IPS-NIHi7 (cell line): ENCODE data around the gene DARS1.
"Not testable (repeated sequence)": the region's sequence is repeated elsewhere in the genome, so short reads cannot be mapped to it uniquely, and the experiment has no call there.

Experiments used
- DNase-seq: peaks from one replicate; pipeline ENCODE4 v3.0.0; 2012; ENCODE audit warnings: mixed read lengths; ENCODE audit errors: extremely low spot score

Gene DARS1

DNA sequence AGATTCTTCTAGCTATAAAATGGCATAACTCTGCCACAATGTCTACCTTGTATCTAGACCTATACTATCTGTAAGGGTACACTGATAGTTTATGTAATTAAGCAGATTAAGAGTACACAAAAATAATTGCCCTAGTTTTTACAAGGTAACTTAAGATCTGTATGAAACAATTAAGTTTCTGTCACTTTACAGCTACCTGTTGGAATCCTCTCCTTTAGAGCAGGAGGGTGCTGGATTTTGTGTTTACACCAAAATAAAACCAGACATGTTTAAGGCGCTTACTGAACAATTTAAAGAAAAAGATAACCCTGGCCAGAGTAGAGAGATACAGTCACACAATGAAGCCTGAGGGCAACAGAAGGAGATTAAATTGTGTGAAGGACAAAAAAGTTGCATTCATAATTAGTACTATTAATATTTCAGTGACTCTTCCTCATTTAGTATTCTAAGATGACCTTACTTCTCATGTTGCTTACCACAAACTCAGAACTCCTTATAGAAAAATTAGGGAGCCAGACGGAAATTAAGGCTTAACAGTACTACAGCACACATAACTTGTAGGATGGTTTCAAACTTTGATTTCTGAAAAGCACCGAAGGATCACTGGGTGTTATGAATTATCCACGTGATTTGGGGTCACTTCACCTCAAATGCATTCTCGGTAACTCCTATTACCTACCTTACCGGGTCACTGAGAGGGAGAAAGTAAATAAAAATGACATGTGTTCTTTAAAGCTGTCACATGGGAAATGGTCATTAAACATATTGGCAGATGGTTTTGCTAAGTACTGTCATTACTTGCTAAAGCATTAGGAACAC lies 1.0 kb downstream of the DARS1 start:
- DNase-seq, result no peak

DNA sequence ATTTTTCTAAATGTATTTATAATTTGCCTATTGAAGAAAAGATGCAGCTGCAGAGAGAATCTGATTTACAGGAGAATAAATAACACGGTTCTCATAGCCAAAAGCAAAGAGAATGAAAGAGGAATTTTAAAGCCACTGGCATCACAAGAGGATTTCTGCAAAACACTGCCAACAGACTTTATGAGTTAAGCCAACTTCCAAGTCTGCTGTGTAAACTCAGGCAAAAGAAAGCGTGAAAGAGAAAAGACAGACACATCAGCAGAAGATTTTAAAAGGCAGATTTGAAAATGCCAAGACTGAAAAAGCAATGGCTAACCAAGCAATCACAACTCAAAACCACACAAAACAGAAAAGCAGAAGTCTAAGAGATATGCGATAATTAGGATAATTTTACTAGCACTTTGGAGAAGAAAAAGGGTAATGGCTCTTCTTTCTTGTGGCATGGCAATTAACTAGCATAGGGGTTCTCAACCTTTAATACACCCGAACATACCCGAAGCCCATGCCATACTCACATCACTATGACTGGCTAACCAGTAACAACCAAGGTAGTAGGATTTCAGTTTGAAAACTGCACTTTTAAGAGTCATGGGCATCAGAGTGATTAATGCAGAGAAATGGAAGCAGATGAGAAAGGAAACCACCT lies 4.9 kb downstream of the DARS1 start:
- no peak for DNase-seq

DNA sequence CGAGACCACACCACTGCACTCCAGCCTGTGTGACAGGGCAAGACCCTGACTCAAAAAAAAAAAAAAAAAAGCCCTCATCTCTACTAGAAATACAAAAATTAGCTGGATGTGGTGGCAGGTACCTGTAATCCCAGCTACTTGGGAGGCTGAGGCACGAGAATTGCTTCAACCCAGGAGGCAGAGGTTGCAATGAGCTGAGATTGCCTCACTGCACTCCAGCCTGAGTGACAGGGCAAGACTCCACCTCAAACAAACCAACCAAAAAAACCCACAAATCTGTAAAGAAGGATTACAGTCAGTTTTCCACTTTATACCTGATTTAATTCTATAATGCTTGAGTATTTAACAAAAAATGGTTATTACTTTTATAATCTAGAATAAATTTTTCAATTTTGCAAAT lies 9.7 kb downstream of the DARS1 start:
- no peak for DNase-seq

DNA sequence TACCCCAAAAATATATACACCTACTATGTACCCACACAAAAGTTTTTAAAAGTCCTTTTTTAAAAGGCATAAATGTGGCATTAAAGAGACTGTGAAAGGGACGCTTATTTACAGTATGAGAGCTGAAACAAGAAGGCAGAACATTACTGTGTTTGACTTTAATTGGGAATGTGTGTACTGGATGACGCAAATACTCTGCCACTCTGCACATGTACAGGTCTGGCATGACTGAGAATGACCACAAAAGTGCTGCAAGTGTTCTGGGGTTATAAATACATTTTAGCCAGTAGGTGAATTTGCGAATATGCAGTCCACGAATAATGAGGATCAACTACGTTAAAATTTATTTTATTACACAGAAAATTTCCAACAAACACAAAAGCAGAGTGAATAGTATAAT lies 11.4 kb downstream of the DARS1 start:
- no peak for DNase-seq

DNA sequence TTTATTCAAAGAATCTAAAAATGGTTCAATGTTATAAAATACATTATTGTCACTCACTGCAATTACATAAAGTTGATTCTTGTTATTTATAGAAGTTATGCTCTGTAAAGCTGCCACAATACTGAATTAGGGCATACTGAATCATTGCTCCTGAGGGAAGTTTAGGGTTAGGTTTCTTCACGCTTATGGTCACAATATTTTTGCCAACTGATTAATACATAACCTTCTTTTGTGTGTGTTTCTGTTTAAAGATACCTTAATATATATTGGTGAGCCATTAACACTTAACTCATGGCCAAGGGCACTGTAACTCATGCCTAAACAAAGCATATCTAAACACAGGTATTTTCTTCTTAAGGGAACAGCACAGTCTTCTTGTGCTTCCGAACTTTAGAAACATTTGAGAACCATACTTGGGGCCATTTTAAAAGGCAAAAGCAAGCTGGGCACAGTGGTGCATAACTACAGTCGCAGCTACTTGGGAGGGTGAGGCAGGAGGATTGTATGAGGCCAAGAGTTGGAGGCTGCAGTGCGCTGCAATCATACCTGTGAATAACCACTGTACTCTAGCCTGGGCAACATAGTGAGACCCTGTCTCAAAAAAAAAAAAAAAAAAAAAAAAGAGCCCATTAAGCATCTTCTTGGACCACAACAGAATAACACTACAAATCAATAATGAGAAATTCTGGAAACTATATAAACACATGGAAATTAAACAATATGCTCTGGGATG lies 15.6 kb downstream of the DARS1 start:
- no peak for DNase-seq

DNA sequence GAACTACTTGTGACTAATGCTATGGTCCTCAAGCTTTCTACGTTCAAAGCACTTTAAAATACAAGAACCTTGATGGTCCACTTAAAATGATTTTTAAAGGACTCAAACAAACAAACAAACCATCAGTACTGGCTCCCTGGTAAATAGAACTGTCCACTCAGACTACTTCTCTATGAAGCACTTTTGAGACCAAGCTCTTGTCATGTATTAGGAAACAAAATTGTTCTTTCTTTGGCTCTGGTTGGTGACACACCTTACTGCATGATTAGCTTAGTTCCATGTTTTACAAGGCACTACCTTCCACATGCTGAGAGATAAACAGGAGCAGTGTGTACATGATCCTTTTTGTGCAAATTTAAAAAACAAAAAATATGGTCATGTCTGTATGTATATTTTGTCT lies 19.7 kb downstream of the DARS1 start:
- DNase-seq, result no peak

DNA sequence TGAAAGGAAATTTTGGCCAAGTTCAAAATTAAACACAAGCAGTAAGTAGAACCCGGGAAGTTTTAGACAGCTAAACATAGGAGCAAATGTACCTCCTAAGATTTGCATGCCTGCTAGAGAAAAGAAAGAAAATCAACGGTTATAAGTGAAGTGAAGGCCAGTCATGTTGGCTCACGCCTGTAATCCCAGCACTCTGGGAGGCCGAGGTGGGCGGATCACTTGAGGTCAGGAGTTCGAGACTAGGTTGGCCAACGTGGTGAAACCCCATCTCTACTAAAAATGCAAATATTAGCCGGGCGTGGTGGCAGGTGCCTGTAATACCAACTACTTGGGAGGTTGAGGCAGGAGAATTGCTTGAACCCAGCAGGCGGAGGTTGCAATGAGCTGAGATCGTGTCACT lies 21.0 kb downstream of the DARS1 start:
- DNase-seq, result not testable (repeated sequence)

DNA sequence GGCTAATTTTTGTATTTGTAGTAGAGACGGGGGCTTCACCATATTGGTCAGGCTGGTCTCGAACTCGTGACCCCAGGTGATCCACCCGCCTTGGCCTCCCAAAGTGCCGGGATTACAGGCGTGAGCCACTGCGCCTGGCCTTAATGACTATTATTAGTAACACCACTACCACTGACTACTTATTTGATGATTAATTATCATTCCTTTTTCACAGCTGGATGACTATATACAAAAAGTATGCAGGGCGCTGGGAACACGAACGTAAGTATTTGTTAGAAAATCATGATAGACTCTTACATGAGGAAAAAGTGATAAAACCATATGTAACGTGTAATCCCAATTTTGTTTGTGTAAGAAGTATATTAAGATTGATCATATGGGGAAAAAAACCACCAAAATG lies 21.6 kb downstream of the DARS1 start:
- DNase-seq, result no peak

DNA sequence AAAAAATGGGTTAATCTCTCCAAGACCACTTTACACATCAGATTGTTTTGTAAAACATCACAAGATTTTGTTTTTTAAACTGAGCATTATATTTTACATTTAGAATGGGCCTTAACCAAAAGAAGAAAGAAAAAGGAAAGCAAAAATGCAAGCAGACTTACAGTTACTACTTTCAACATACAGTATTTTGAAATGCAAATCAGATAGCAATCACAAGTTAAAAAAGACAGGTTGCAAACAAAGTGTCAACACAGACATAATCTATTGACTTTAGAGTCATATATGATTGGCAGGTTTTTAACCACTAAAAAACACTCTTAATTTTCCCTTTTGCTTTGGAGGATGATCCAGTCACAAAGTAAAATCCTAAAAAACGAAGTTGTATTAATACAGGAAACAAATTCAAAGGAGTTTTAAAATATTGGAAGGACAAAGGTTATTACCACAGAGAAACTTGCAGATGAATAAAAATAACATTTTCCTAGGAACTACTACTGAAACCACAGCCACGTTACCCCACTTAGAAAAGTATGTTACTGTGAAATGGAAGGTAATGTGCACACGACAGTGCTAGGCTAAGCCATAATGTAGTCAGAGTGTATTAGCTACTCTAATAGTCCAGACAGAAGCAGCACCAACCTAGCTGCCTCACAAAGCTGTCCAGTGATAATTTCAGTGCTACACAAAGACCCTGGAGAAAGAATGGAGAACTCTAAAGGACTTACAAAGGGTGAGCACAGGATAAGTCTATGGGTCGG lies 22.9 kb downstream of the DARS1 start:
- no peak for DNase-seq

DNA sequence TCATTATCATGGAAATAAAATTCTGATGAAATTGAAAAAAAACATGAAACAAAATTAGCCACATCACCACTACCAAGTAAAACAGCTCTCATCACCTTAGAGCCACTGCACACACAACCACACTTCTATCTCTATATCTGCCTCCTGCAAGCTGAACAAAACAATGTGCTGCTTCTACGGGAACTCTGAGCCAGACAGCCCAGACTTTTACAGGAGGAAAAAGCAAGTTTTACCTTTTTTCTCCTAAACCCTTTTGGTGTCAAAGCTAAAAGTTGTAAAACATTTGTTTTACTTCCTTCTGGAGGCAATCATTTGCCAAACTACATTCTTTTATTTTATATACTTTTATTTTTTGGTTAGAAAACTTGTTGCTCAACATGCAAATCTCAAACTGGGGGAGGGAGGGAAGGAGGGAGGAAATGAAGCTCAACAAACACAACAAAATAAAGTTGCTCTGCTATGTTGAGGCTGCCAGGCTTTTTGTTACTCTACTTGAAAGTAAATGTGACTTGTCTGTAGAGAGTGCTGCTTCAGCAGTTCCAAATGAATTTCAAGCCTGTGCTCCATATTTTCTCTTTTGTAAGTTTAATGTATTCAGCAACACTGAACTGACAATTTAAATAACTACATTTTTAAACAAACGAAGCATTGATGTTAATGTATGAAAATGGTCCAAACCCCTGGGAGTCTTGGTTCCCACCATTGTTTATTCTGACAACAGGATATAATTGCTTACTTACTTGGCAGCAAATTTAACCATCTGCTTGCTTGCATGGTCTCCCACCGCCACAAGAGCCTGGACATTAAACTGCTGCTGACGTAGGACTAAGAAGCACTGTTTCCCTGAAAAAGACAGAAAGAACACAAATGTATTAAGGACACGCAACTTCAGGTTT lies 24.5 kb downstream of the DARS1 start:
- peak; percentile 18 for DNase-seq

DNA sequence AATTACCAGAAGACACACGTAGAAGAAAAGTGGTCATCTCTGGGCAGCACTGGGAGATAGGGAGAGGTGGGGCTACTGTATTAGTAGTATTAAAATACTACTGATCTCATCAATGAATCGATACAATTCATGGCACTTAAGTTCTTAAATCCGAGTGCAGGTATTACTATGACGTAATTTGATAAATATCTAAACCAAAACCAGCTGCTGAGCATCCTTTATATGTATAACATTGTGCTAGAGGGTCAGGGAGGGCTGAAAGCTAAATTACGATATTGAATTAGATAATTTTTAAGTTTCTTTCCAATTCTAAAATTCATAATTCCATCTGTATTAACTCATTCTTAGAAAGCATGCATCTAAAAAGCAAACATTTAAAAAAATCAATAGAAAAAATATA lies 25.3 kb downstream of the DARS1 start:
- no peak for DNase-seq

DNA sequence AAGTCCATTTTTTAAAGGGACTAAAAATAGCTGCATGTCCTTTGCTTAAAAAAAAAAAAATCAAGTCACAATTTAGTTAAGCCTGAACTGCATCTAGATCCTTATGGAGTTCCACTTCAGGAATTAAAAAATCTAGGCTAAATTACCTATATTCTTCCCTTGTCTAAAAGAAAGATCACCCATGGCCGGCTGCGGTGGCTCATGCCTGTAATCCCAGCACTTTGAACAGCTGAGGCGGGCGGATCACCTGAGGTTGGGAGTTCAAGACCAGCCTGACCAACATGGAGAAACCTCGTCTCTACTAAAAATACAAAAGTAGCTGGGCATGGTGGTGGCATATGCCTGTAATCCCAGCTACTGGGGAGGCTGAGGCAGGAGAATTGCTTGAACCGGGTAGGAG lies 26.5 kb downstream of the DARS1 start:
- DNase-seq, result not testable (repeated sequence)

DNA sequence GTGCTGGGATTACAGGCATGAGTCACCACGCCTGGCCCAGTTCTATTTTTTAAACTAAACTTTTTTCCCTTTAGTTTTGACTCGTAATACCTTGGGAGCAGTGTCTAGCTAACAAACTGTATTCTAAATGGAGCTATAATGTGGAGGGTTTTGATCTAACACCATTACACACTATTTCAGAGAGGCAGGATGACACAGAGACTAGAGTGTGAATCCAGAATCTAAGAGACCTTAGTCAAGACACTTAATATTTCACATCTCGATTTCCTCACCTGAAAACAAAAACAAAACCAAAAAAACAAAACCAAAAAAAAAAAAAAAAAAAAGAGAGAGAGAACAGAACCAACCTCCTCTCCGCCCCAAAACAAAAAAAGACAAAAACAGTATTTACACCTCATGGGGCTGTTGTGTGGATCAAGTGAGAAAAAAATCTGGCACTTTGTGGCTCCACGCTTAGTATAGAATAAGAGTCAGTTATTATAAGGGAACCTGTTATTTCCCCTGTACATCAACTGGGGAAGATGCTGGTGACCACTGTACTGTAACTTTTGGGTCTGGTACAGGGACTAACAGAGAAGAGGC lies 31.3 kb downstream of the DARS1 start:
- no peak for DNase-seq

DNA sequence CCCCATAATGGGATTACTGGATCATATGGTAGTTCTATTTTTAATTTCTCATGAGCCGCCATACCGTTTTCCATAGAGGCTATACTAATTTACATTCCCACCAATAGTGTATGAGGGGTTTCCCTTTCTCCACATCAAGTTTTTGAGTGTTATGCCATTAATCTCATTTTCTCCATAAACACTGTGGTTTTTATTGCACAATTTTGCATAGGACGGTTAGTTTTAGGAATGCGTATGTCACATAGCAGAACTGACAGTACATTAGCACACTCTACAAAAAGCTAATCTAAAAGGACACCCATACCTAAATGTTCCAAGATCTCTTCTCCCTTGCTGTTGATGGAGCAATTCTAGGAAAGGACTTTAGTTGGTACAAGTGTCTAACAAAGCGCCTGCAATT lies 32.5 kb downstream of the DARS1 start:
- no peak for DNase-seq

DNA sequence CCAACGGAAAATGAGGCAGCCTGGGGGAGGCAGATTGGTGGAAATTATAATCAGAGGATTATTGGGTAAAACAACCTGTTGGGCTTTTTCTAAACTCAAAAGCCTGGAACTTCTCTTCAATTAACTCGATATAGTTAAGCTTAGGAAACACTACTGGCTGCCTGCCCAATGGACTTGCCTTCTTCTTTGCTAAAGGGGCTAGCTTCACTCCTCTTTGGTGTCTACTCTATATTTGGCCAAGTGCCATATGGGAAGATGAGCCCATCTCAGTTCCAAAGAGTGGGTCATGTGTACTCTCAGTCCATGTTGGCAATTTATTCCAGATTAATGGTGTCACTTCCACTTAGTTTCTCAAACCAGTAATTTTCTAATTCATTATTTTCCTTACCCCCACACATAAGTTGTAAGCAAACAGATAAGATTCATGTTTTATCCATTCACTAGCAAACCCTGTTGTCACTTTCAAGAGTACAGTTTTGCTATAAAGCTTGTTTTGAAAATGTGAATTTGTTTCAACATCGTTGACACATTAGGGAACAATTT lies 34.3 kb downstream of the DARS1 start:
- no peak for DNase-seq

DNA sequence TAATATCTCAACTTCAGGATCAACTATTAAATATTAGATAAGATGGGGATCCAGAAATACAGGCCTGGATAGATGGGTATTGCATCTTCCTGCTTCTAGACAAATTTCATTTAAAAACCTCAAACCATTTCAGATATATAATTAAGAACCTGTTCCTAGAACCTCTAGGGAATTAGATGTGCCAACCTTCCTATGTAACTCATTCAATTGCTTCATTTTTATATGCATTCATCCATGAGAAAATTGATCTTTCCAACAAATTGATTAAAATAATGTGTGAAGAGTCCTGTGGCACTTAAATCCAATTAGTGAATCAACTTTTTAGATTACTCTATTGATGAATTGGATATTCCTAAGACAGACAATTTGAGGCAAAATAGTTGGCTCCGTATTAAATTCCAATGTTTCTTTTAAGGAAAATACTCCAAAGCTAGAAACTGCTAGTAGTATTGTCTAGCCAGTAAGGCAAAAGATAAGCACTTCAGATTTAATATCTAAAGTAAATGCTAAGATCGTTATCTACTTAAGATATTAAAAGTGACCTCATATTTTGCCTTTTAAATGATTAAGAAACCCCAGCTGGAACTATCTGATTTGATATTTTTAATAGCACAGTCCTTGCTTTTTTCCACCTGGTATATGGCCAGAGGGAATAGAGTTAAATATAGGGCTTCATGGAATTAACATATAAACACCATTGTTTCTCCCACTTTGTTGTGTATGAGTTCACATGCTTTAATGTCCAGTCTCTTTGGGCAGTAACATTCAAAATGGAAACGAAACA lies 35.8 kb downstream of the DARS1 start:
- no peak for DNase-seq

DNA sequence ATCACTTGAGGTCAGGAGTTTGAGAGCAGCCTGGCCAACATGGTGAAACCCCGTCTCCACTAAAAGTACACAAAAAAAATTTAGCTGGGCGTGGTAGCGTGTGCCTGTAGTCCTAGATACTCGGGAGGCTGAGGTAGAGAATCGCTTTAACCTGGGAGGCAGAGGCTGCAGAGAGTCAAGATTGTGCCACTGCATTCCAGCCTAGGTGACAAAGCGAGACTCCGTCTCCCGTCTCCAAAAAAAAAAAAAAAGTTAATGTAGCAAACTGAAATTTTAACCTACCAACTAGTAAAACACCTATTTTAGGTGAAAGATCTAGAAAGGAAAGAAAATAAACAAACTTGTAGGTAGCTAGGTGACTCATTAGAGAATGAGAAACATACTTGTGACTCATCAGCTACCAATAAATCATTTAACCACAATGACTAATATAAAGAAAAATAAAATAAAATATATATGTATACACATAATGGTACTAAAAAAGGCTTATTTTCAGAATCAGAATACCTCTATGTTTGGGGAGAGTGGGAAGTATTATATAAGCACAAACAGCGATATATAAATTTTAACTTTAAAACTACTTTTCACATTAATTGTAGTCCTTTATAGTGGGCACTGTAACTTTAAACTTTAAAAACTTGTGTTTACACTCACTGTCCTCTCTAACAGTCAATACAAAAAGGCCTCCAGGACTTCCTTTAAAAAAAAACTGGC lies 36.6 kb downstream of the DARS1 start:
- DNase-seq, result no peak

DNA sequence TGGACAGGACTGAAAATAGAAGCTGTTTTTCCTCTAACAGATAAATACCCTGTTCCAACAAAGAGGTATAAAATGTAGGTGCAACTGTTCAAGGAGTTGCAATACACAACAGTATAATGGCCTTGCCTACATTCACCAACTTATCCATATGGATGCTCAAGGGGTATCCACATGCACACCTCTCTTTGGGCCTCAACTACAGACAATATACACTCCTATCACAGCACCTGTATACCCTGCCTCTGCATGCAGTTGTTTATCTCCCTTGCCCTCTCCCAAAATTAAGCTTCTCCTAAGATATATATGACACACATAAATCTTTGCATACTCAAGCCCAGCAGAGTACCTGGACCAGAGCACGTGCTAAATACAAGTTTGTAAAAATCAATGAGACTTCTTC lies 37.3 kb downstream of the DARS1 start:
- no peak for DNase-seq

DNA sequence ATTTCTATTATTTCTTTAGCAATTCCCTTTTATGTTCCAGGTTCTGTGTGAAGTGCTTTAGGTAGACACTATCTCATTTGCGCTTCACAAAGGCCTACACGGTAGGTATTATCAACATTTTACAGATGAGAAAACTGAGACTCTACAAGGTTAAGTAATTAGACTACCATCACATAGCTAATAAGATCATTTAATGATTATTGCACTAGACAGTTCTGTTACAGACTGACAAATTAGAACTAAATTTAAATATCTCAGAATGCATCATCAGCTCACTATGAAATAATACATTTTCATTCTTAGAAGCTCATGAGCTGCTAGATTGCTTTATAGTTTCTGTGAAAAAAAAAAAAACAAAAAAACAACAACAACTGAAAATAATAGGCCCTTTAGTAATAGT lies 37.9 kb downstream of the DARS1 start:
- DNase-seq, result no peak
